ENCODE data around the gene EIF2B2.

Gene EIF2B2

GRCh38 chr14:75053396-75054291 lies 50.9 kb downstream of the EIF2B2 start:
- H3K27ac Mint-ChIP-seq, result no peak overlapping the region
- no peaks in the 10 kb centered on the region for H3K9me3 Mint-ChIP-seq (ENCODE audit: low read depth)
- H3K36me3 Mint-ChIP-seq, result peaks cover 13% of the 10 kb centered on the region
- H3K4me3 Mint-ChIP-seq, result no peak overlapping the region
- H3K27me3 Mint-ChIP-seq, result no peaks in the 10 kb centered on the region
- peaks cover 32% of the 10 kb centered on the region for H3K4me1 Mint-ChIP-seq (ENCODE audit: low read depth)

GRCh38 chr14:75054421-75054820 lies 51.7 kb downstream of the EIF2B2 start:
- Mint-ChIP-seq H3K4me3 (no peak overlapping the region), H3K27ac (no peak overlapping the region), H3K4me1 (ENCODE audit: low read depth) (peaks cover 26% of the 10 kb centered on the region), H3K9me3 (ENCODE audit: low read depth) (no peaks in the 10 kb centered on the region), H3K36me3 (peaks cover 11% of the 10 kb centered on the region), H3K27me3 (no peaks in the 10 kb centered on the region)

GRCh38 chr14:75059642-75060041 lies 56.9 kb downstream of the EIF2B2 start:
- no peaks in the 10 kb centered on the region for H3K27me3 Mint-ChIP-seq
- H3K36me3 Mint-ChIP-seq, result peaks cover 11% of the 10 kb centered on the region
- H3K9me3 Mint-ChIP-seq (ENCODE audit: low read depth), result no peaks in the 10 kb centered on the region
- no peak overlapping the region for H3K27ac Mint-ChIP-seq
- H3K4me3 Mint-ChIP-seq, result no peak overlapping the region
- peaks cover 25% of the 10 kb centered on the region for H3K4me1 Mint-ChIP-seq (ENCODE audit: low read depth)

GRCh38 chr14:75060420-75060819 lies 57.7 kb downstream of the EIF2B2 start:
- H3K4me1 Mint-ChIP-seq (ENCODE audit: low read depth), result peaks cover 29% of the 10 kb centered on the region
- peaks cover 10% of the 10 kb centered on the region for H3K36me3 Mint-ChIP-seq
- no peak overlapping the region for H3K27ac Mint-ChIP-seq
- H3K9me3 Mint-ChIP-seq (ENCODE audit: low read depth), result no peaks in the 10 kb centered on the region
- no peak overlapping the region for H3K4me3 Mint-ChIP-seq
- no peaks in the 10 kb centered on the region for H3K27me3 Mint-ChIP-seq
